ENCODE data around the gene HHATL.

DNA sequence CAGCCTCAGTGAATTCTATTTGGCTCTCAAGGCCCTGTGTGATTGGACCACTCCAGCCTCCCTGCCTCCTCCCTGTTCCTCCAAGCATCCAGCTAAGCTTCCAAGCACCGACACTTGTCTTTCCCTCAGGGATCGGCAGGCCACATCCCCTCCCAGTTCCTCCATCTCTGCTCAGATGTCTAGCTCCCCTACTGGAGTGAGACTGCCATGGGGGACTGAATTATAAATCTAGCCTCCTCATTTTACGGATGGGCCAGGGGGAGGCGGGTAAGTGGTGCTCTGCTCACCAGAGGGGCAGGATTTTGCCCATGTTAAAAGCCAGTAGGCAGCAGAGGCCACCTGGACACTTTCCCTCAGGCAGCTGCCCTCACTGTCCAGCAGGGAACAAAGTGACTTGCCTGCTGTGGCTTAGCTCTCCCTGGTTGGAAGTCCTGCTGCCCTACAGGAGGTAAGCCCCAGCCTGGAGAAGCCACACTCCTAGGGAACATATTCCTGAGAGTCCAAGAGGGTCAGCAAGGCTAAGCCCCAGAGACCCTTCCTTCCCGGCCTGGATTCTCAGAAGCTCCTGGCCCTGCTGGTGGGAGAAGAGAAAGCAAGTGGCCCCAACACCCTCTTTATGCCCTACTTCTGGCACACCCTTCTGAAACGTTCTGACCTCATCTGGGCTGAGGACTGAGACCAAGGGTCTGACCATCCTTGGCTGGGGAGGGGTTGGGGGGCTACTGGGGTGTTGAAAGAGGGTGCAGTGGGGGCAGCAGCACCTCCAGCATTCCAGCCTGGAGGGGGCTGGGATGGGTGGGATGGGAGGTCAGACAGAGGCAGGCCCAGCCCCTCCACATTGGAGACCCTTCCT lies 9.1 kb upstream of the HHATL start:
- no peak for TF ChIP-seq CTCF (conservative IDR thresholded peaks at IDR 0.05; ENCODE audit: low read length)
- TF ChIP-seq EZH2phosphoT487 (IDR thresholded peaks at IDR 0.05; ENCODE audit: borderline replicate concordance, low read depth, low read length): no peak
